K562 (cell line): Measurements from ENCODE around the gene ZMIZ1. TPM values are rescaled to one million over a fixed set of nuclear protein-coding genes. Genes with fewer than 3 reads are reported as not detected.
A peak's percentile ranks its signal among the peaks of the same experiment; 100 is the strongest.

Experiments used
- FOXK1 ChIP-seq: sonication (generic); formaldehyde crosslinking; IDR thresholded peaks from 2 replicates; pipeline ENCODE4 v1.8.0; 2022; ENCODE audit warnings: missing genetic modification reagents, mild to moderate bottlenecking, borderline replicate concordance
- HNRNPL ChIP-seq: fragments of 200-400 bp; formaldehyde crosslinking; IDR thresholded peaks from 2 replicates; pipeline ENCODE4 v1.6.1; 2017; ENCODE audit warnings: low read depth, mild to moderate bottlenecking, low read length
- KLF10 ChIP-seq: fragments of 250-450 bp; sonication (Bioruptor Pico); IDR thresholded peaks from 2 replicates; pipeline ENCODE4 v1.6.1; 2021; ENCODE audit warnings: matching md5 sums
- MCM5 ChIP-seq: fragments of 450-650 bp; IDR thresholded peaks from 2 replicates; pipeline ENCODE4 v1.6.1; 2016; ENCODE audit warnings: low read depth
- PHTF2 ChIP-seq: fragments of 250-450 bp; sonication (Bioruptor Pico); IDR thresholded peaks from 2 replicates; pipeline ENCODE4 v1.5.0; 2021; ENCODE audit warnings: mild to moderate bottlenecking
- RNF2 ChIP-seq: sonication (generic); IDR thresholded peaks from 2 replicates; pipeline ENCODE4 v1.6.1; 2016
- TCF15 ChIP-seq: fragments of 250-450 bp; sonication (Bioruptor Pico); IDR thresholded peaks from 2 replicates; pipeline ENCODE4 v1.8.0; 2022; ENCODE audit warnings: moderate library complexity, mild to moderate bottlenecking, inconsistent platforms
- XRCC5 ChIP-seq: fragments of 200-400 bp; formaldehyde crosslinking; IDR thresholded peaks from 2 replicates; pipeline ENCODE4 v1.6.1; 2017; ENCODE audit warnings: low read depth, mild to moderate bottlenecking, low read length
- ZEB2 ChIP-seq: fragments of 450-650 bp; IDR thresholded peaks from 2 replicates; pipeline ENCODE4 v1.6.1; 2016
- ZNF140 ChIP-seq: fragments of 250-450 bp; sonication (Bioruptor Pico); IDR thresholded peaks from 2 replicates; pipeline ENCODE4 v1.8.0; 2021; ENCODE audit warnings: moderate library complexity, mild to moderate bottlenecking, inconsistent platforms
- ZNF217 ChIP-seq: sonication (generic); formaldehyde crosslinking; IDR thresholded peaks from 2 replicates; pipeline ENCODE4 v1.8.0; 2022; ENCODE audit warnings: mild to moderate bottlenecking, missing genetic modification reagents
- ZNF280B ChIP-seq: fragments of 250-450 bp; sonication (Bioruptor Pico); IDR thresholded peaks from 2 replicates; pipeline ENCODE4 v1.5.1; 2021; ENCODE audit warnings: mild to moderate bottlenecking
- polyA plus RNA-seq, 8 experiments: library from polyadenylated mRNA; depleted of rRNA in 4 of 8; stranded (reverse) in 5 of 8; unstranded in 3 of 8; fragments of >200 nt; fragmentation: Nextera tagmentation in 2 of 8; fragmentation: Illumina TruSeq in 1 of 8; extraction: Ambion mirVana in 2 of 8; extraction: Trizol in 1 of 8; gene quantifications; 2 replicates each; pipeline versions ENCODE4 v1.2.1 to v1.2.3, GENCODE V29; 2011 to 2014; ENCODE audit warnings: inconsistent platforms in 1 of 8, missing spikeins in 1 of 8
- total RNA-seq, 7 experiments: library from RNA; depleted of rRNA in 6 of 7; stranded (reverse); fragments of >200 nt in 6 of 7; fragmentation: Illumina TruSeq in 2 of 7; extraction: Trizol in 2 of 7; gene quantifications; 2 replicates each; pipeline versions ENCODE4 v1.2.1 to v1.2.3, GENCODE V29; 2011 to 2021; ENCODE audit warnings: low replicate concordance in 1 of 7
- TF ChIP-seq, protein P1 (sequence below): fragments of 250-450 bp; sonication (Bioruptor Pico); IDR thresholded peaks from 2 replicates; pipeline ENCODE4 v1.8.0; 2021; ENCODE audit warnings: moderate library complexity, mild to moderate bottlenecking, inconsistent platforms
- TF ChIP-seq, protein P2 (sequence below), 2 experiments: fragments of 450-650 bp; conservative IDR thresholded peaks; 2 replicates each; pipeline ENCODE4 v1.6.1; 2017; ENCODE audit warnings: mild to moderate bottlenecking in 2 of 2, moderate library complexity in 2 of 2
- TF ChIP-seq, protein P3 (sequence below), 2 experiments: IDR thresholded peaks in 1 of 2; conservative IDR thresholded peaks in 1 of 2; 2 replicates each; pipeline ENCODE4 v1.6.1; 2016; ENCODE audit warnings: low read depth in 2 of 2, mild to moderate bottlenecking in 1 of 2, missing compliant biosample characterization in 1 of 2, missing genetic modification characterization in 1 of 2, moderate library complexity in 1 of 2
- TF ChIP-seq, protein P4 (sequence below): fragments of 450-650 bp; IDR thresholded peaks from 2 replicates; pipeline ENCODE4 v1.7.0; 2016; ENCODE audit warnings: borderline replicate concordance

Gene ZMIZ1
- total and polyA plus RNA-seq, 9 of the 15 experiments (the other 6 are each of a cell fraction or from before 2014, with no cell fraction given), result 1.0 to 37.3 (median 4.3) TPM

DNA sequence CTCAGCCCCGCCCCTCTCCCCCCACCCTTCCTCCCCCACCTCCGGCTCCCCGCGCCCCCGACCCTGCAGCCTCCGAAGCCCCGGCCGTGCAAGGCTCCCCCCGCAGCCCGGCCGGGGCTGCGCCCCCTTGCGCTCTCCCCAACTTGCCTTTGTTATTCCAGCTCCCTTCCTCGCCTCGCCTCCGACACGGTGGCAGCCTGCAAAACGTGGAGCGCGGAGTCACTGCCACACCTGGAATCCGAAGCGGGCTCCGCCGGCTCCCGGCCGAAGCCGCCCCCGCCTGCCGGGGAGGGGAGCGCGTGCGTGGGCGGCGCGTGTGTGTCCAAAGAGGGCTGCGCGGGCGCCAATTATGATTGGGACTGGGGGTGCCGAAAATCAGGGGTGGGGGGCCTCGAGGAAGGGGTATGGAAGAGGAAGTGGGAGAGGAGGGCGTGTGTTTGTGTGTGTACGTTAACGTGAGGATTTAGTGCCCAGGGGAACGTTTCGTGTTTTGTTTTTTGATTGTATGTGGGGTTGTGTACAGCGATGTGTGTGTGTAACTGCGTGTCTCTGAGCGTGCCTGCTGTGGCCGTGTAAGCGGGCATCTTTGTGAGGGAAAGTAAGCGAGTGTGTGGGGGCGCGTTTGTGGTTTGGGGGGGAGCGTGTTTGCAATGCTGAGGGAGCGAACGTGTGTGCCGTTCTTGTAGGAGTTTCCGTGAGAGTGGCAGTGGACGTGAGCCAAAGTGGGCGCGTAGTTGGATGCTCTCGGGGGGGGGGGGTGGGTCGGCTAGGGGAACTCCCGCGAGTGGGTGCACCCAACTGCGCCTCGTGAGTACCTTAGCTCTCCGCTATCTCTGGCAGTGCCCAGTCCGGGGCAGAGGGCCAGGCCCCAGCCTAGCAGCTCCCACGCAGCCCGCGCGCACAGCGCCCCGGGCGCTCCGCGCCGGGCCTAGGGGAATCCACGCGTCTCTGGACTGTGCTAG, 1.2 kb upstream of the ZMIZ1 start (continued):
- TF ChIP-seq, protein P1, sequence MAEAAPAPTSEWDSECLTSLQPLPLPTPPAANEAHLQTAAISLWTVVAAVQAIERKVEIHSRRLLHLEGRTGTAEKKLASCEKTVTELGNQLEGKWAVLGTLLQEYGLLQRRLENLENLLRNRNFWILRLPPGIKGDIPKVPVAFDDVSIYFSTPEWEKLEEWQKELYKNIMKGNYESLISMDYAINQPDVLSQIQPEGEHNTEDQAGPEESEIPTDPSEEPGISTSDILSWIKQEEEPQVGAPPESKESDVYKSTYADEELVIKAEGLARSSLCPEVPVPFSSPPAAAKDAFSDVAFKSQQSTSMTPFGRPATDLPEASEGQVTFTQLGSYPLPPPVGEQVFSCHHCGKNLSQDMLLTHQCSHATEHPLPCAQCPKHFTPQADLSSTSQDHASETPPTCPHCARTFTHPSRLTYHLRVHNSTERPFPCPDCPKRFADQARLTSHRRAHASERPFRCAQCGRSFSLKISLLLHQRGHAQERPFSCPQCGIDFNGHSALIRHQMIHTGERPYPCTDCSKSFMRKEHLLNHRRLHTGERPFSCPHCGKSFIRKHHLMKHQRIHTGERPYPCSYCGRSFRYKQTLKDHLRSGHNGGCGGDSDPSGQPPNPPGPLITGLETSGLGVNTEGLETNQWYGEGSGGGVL, result no peak
- TF ChIP-seq ZNF140 (CRISPR knock-in tag) (no peak), ZNF280B (CRISPR knock-in tag) (no peak), ZEB2 (peak; percentile 60; the same call in 1 of the 2 replicates), MCM5 (no peak), FOXK1 (no peak), KLF10 (CRISPR knock-in tag) (no peak), HNRNPL (no peak), PHTF2 (no peak), RNF2 (peak; percentile 71; the same call in 1 of the 2 replicates), ZNF217 (no peak), TCF15 (CRISPR knock-in tag) (no peak), XRCC5 (peak; percentile 96)
- TF ChIP-seq, protein P2, sequence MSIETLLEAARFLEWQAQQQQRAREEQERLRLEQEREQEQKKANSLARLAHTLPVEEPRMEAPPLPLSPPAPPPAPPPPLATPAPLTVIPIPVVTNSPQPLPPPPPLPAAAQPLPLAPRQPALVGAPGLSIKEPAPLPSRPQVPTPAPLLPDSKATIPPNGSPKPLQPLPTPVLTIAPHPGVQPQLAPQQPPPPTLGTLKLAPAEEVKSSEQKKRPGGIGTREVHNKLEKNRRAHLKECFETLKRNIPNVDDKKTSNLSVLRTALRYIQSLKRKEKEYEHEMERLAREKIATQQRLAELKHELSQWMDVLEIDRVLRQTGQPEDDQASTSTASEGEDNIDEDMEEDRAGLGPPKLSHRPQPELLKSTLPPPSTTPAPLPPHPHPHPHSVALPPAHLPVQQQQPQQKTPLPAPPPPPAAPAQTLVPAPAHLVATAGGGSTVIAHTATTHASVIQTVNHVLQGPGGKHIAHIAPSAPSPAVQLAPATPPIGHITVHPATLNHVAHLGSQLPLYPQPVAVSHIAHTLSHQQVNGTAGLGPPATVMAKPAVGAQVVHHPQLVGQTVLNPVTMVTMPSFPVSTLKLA (conservative IDR thresholded peaks at IDR 0.05), result peak; percentile 87 to 93
- TF ChIP-seq, protein P3, sequence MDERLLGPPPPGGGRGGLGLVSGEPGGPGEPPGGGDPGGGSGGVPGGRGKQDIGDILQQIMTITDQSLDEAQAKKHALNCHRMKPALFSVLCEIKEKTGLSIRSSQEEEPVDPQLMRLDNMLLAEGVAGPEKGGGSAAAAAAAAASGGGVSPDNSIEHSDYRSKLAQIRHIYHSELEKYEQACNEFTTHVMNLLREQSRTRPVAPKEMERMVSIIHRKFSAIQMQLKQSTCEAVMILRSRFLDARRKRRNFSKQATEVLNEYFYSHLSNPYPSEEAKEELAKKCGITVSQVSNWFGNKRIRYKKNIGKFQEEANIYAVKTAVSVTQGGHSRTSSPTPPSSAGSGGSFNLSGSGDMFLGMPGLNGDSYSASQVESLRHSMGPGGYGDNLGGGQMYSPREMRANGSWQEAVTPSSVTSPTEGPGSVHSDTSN (CRISPR knock-in tag; IDR thresholded peaks at IDR 0.05; ENCODE audit: low read depth), result no peak
- TF ChIP-seq, protein P3 (tag; conservative IDR thresholded peaks at IDR 0.05; ENCODE audit: low read depth), result no peak
- TF ChIP-seq, protein P4, sequence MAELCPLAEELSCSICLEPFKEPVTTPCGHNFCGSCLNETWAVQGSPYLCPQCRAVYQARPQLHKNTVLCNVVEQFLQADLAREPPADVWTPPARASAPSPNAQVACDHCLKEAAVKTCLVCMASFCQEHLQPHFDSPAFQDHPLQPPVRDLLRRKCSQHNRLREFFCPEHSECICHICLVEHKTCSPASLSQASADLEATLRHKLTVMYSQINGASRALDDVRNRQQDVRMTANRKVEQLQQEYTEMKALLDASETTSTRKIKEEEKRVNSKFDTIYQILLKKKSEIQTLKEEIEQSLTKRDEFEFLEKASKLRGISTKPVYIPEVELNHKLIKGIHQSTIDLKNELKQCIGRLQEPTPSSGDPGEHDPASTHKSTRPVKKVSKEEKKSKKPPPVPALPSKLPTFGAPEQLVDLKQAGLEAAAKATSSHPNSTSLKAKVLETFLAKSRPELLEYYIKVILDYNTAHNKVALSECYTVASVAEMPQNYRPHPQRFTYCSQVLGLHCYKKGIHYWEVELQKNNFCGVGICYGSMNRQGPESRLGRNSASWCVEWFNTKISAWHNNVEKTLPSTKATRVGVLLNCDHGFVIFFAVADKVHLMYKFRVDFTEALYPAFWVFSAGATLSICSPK, result 0 out of 2 replicates have a peak, but pooled peaks have one; percentile 47
